HEK293 (cell line): Measurements from ENCODE around the gene C1QTNF2.

ENCODE experiments used
- HOXA7 ChIP-seq: sonication (generic); formaldehyde crosslinking; IDR thresholded peaks from 2 replicates; pipeline ENCODE4 v1.8.1; 2022; ENCODE audit warnings: missing genetic modification reagents, borderline replicate concordance
- KLF1 ChIP-seq: fragments of 450-650 bp; formaldehyde crosslinking; IDR thresholded peaks from 2 replicates; pipeline ENCODE4 v1.5.1; 2016; ENCODE audit warnings: missing biosample characterization, missing genetic modification characterization
- SCRT1 ChIP-seq: fragments of 450-650 bp; formaldehyde crosslinking; IDR thresholded peaks from 2 replicates; pipeline ENCODE4 v1.5.1; 2016; ENCODE audit warnings: missing biosample characterization, missing genetic modification characterization, borderline replicate concordance
- YY2 ChIP-seq: fragments of 450-650 bp; formaldehyde crosslinking; IDR thresholded peaks from 2 replicates; pipeline ENCODE4 v1.5.1; 2016; ENCODE audit warnings: missing biosample characterization, missing genetic modification characterization
- ZBTB48 ChIP-seq: fragments of 450-650 bp; formaldehyde crosslinking; IDR thresholded peaks from 2 replicates; pipeline ENCODE4 v1.5.1; 2016; ENCODE audit warnings: missing biosample characterization, missing genetic modification characterization
- ZNF366 ChIP-seq: fragments of 450-650 bp; formaldehyde crosslinking; conservative IDR thresholded peaks from 2 replicates; pipeline ENCODE4 v1.5.1; 2016; ENCODE audit warnings: missing biosample characterization, missing genetic modification characterization
- ZNF423 ChIP-seq: fragments of 450-650 bp; formaldehyde crosslinking; IDR thresholded peaks from 2 replicates; pipeline ENCODE4 v1.5.1; 2016; ENCODE audit warnings: missing biosample characterization, missing genetic modification characterization
- ZNF580 ChIP-seq: fragments of 450-650 bp; formaldehyde crosslinking; IDR thresholded peaks from 2 replicates; pipeline ENCODE4 v1.5.1; 2016; ENCODE audit warnings: missing biosample characterization, missing genetic modification characterization
- ZNF670 ChIP-seq: fragments of 450-650 bp; formaldehyde crosslinking; IDR thresholded peaks from 2 replicates; pipeline ENCODE4 v1.5.1; 2016; ENCODE audit warnings: missing biosample characterization, missing genetic modification characterization, low read depth
- ZNF837 ChIP-seq: fragments of 450-650 bp; formaldehyde crosslinking; IDR thresholded peaks from 2 replicates; pipeline ENCODE4 v1.5.1; 2016; ENCODE audit warnings: missing biosample characterization, missing genetic modification characterization
- TF ChIP-seq, protein P1 (sequence below): fragments of 450-650 bp; formaldehyde crosslinking; IDR thresholded peaks from 2 replicates; pipeline ENCODE4 v1.5.1; 2016; ENCODE audit warnings: missing biosample characterization, missing genetic modification characterization

GRCh38 chr5:160357394-160357793 is 13.0 kb downstream of the C1QTNF2 start:
- TF ChIP-seq ZNF366 (tag by site-specific recombination) (no peak), ZNF580 (tag by site-specific recombination) (no peak), HOXA7 (CRISPR knock-in tag) (no peak), ZBTB48 (tag by site-specific recombination) (no peak), ZNF837 (tag by site-specific recombination) (no peak), KLF1 (no peak), YY2 (tag by site-specific recombination) (no peak), SCRT1 (no peak), ZNF423 (tag by site-specific recombination) (no peak), ZNF670 (tag by site-specific recombination) (no peak)
- TF ChIP-seq, protein P1, sequence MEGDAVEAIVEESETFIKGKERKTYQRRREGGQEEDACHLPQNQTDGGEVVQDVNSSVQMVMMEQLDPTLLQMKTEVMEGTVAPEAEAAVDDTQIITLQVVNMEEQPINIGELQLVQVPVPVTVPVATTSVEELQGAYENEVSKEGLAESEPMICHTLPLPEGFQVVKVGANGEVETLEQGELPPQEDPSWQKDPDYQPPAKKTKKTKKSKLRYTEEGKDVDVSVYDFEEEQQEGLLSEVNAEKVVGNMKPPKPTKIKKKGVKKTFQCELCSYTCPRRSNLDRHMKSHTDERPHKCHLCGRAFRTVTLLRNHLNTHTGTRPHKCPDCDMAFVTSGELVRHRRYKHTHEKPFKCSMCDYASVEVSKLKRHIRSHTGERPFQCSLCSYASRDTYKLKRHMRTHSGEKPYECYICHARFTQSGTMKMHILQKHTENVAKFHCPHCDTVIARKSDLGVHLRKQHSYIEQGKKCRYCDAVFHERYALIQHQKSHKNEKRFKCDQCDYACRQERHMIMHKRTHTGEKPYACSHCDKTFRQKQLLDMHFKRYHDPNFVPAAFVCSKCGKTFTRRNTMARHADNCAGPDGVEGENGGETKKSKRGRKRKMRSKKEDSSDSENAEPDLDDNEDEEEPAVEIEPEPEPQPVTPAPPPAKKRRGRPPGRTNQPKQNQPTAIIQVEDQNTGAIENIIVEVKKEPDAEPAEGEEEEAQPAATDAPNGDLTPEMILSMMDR: no peak
